BJ (cell line): Measurements from ENCODE around the gene NT5C1B. TPM values are rescaled to one million over a fixed set of nuclear protein-coding genes. Genes with fewer than 3 reads are reported as not detected.

ENCODE experiments used
- CTCF ChIA-PET: fragments of 350-600 bp; formaldehyde crosslinking; extraction: SDS; loops from one replicate; lab custom pipeline; 2021; ENCODE audit warnings: antibody characterized with exemption, inconsistent platforms; lab: Yijun Ruan, JAX
- POLR2A ChIA-PET: fragments of 300-600 bp; sonication (Branson Sonifier 250); formaldehyde crosslinking; extraction: SDS; loops from one replicate; lab custom pipeline; 2021; ENCODE audit warnings: antibody characterized with exemption; lab: Charles Lee
- DNase-seq: peaks from one replicate; pipeline ENCODE4 v3.0.0-alpha.2; 2011; ENCODE audit warnings: low read depth
- H3K27me3 ChIP-seq: 2 replicates; pipeline ENCODE4 v1.6.0; 2011; ENCODE audit warnings: low read length; ENCODE audit not compliant: control insufficient read depth, insufficient read depth
- H3K36me3 ChIP-seq: 2 replicates; pipeline ENCODE4 v1.5.1; 2011; ENCODE audit warnings: low read length; ENCODE audit not compliant: control insufficient read depth, insufficient read depth
- H3K4me3 ChIP-seq: 2 replicates; pipeline ENCODE4 v1.5.1; 2011; ENCODE audit warnings: low read depth, mild to moderate bottlenecking, control low read depth, low read length
- CTCF ChIP-seq: IDR thresholded peaks from 2 replicates; pipeline ENCODE4 v1.5.1; 2011; ENCODE audit warnings: low read depth, mild to moderate bottlenecking, control low read depth, inconsistent platforms, low read length, moderate library complexity; ENCODE audit not compliant: insufficient read depth
- polyA plus RNA-seq: library from polyadenylated mRNA; depleted of rRNA; stranded (reverse); fragments of >200 nt; gene quantifications from 2 replicates; pipeline ENCODE4 v1.2.3, GENCODE V29; 2011

The NT5C1B gene
- polyA plus RNA-seq, 1 experiment = not detected

GRCh38 chr2:18610651-18611050 is 21.3 kb upstream of the NT5C1B start:
- Histone ChIP-seq H3K36me3 (no peaks in the 10 kb centered on the region), H3K27me3 (no peaks in the 10 kb centered on the region), H3K4me3 (no peak overlapping the region)
- no peak for TF ChIP-seq CTCF
- POLR2A ChIA-PET = no interaction called here
- DNase-seq = no peak
- CTCF ChIA-PET = interaction anchor here (0.8 to 1.4 kb wide), 5 partner anchors 8 to 90 kb away, joined by 3 to 4 read pairs (median 4); no protein-coding TSS in a partner anchor

- CTCF ChIA-PET = interaction anchor here (0.8 to 1.4 kb wide), 4 partner anchors 9 to 23 kb away, joined by 3 to 4 read pairs (median 4); no protein-coding TSS in a partner anchor
Measured at GRCh38 chr2:18610090-18610489, 20.7 kb upstream of the NT5C1B start.

GRCh38 chr2:18605115-18605514 is 15.7 kb upstream of the NT5C1B start:
- no peak for DNase-seq
- TF ChIP-seq CTCF = no peak
- POLR2A ChIA-PET = interaction anchor here (0.6 kb wide), 1 partner anchor 25 kb away, joined by 4 read pairs; no protein-coding TSS in a partner anchor
- Histone ChIP-seq H3K27me3 (no peaks in the 10 kb centered on the region), H3K4me3 (no peak overlapping the region), H3K36me3 (no peaks in the 10 kb centered on the region)
- CTCF ChIA-PET = interaction anchor here (0.8 kb wide), 1 partner anchor 35 kb away, joined by 3 read pairs; no protein-coding TSS in a partner anchor

More at GRCh38 chr2:18610090-18610489, 20.7 kb upstream of the NT5C1B start:
- Histone ChIP-seq H3K36me3 (no peaks in the 10 kb centered on the region), H3K4me3 (no peak overlapping the region), H3K27me3 (no peaks in the 10 kb centered on the region)
- no peak for TF ChIP-seq CTCF
- POLR2A ChIA-PET = no interaction called here
- no peak for DNase-seq

GRCh38 chr2:18604531-18604885 is 15.1 kb upstream of the NT5C1B start:
- ChIA-PET POLR2A (interaction anchor here (0.6 kb wide), 1 partner anchor 25 kb away, joined by 4 read pairs; no protein-coding TSS in a partner anchor), CTCF (no interaction called here)
- Histone ChIP-seq H3K4me3 (no peak overlapping the region), H3K27me3 (no peaks in the 10 kb centered on the region), H3K36me3 (no peaks in the 10 kb centered on the region)
- no peak for TF ChIP-seq CTCF
- no peak for DNase-seq

GRCh38 chr2:18603854-18604530 is 14.6 kb upstream of the NT5C1B start:
- DNase-seq = no peak
- POLR2A ChIA-PET = no interaction called here
- Histone ChIP-seq H3K27me3 (no peaks in the 10 kb centered on the region), H3K4me3 (no peak overlapping the region), H3K36me3 (no peaks in the 10 kb centered on the region)
- CTCF ChIA-PET = no interaction called here
- TF ChIP-seq CTCF = no peak
